HepG2 (cell line): ENCODE results near the gene ERCC2. TPM values are rescaled to one million over a fixed set of nuclear protein-coding genes. Genes with fewer than 3 reads are reported as not detected.
A peak's percentile ranks its signal among the peaks of the same experiment; 100 is the strongest.

Experiments used
- ATAC-seq: fragments of 200-7000 bp; cut with Tn5 transposase; 3 replicates; pipeline ENCODE4 v1.9.1; 2020; ENCODE audit warnings: mild to moderate bottlenecking, moderate library complexity
- BruUV-seq: library from RNA; stranded (reverse); fragments of 400-500 nt; replicated peaks from 2 replicates; lab custom pipeline; 2021; lab: Mats Ljungman, UMichigan
- CTCF ChIA-PET: fragments of 300-600 bp; formaldehyde crosslinking; extraction: SDS; loops from one replicate; lab custom pipeline; 2021; ENCODE audit warnings: low total read pairs, inconsistent platforms, low intra/inter-chr PET ratio; lab: Yijun Ruan, JAX
- POLR2A ChIA-PET: fragments of 350-600 bp; sonication (Branson Sonifier 250); formaldehyde crosslinking; loops from one replicate; lab custom pipeline; 2020; ENCODE audit warnings: antibody characterized with exemption, inconsistent platforms; lab: Yijun Ruan, JAX
- DNase-seq: peaks from one replicate; pipeline ENCODE4 v3.0.0-alpha.2; 2015; ENCODE audit warnings: low spot score
- FAIRE-seq: peaks from 3 replicates; lab custom pipeline; 2011; peaks lifted over from hg19 to GRCh38; lab: Jason Lieb, UNC
- H2AFZ ChIP-seq: one replicate; pipeline ENCODE4 v1.6.1; 2011; ENCODE audit warnings: low read length, inconsistent platforms
- H3K27ac ChIP-seq: fragments of 300-600 bp; 3 replicates; pipeline ENCODE4 v1.8.0; 2011; ENCODE audit warnings: mixed run types, mild to moderate bottlenecking, mixed read lengths, low read length, inconsistent platforms; ENCODE audit not compliant: insufficient read depth; ENCODE audit errors: extremely low read length
- H3K27me3 ChIP-seq, 2 experiments: fragments of 200-600 bp in 1 of 2; 2 replicates in 1 of 2; 3 replicates in 1 of 2; pipeline versions ENCODE4 v1.6.0 to v1.8.0; 2011; ENCODE audit warnings: low read length in 2 of 2, mild to moderate bottlenecking in 2 of 2, moderate library complexity in 2 of 2, inconsistent platforms in 1 of 2; ENCODE audit not compliant: insufficient read depth in 2 of 2, control insufficient read depth in 1 of 2
- H3K36me3 ChIP-seq, 2 experiments: fragments of 200-600 bp in 1 of 2; replicated peaks in 1 of 2; 2 replicates in 1 of 2; 3 replicates in 1 of 2; pipeline versions ENCODE4 v1.5.1 to v1.8.0; 2011; ENCODE audit warnings: low read length in 2 of 2, inconsistent platforms in 1 of 2; ENCODE audit not compliant: insufficient read depth in 2 of 2, control insufficient read depth in 1 of 2
- H3K4me1 ChIP-seq: 2 replicates; pipeline ENCODE4 v1.5.1; 2012; ENCODE audit warnings: low read length, inconsistent platforms; ENCODE audit not compliant: insufficient read depth
- H3K4me2 ChIP-seq: 2 replicates; pipeline ENCODE4 v1.6.0; 2011; ENCODE audit warnings: low read depth, low read length, inconsistent platforms
- H3K4me3 ChIP-seq, 3 experiments: fragments of 200-600 bp in 1 of 3; sonication (generic), shearing (Covaris generic) in 1 of 3; replicated peaks in 1 of 3; 2 replicates each; pipeline ENCODE4 v1.5.1; 2011 to 2016; ENCODE audit warnings: low read length in 3 of 3, inconsistent platforms in 2 of 3, low read depth in 2 of 3, mild to moderate bottlenecking in 2 of 3, control low read depth in 1 of 3, mixed read lengths in 1 of 3; ENCODE audit not compliant: insufficient read depth in 1 of 3
- H3K79me2 ChIP-seq: one replicate; pipeline ENCODE4 v1.6.1; 2011; ENCODE audit warnings: low read length, inconsistent platforms; ENCODE audit not compliant: insufficient read depth
- H3K9ac ChIP-seq: 2 replicates; pipeline ENCODE4 v1.6.0; 2011; ENCODE audit warnings: mild to moderate bottlenecking, low read depth, low read length, inconsistent platforms; ENCODE audit not compliant: insufficient read depth
- H3K9me3 ChIP-seq: 2 replicates; pipeline ENCODE4 v1.5.1; 2012; ENCODE audit warnings: mild to moderate bottlenecking, low read length
- H4K20me1 ChIP-seq: 2 replicates; pipeline ENCODE4 v1.6.0; 2011; ENCODE audit warnings: inconsistent platforms, mild to moderate bottlenecking, low read length, moderate library complexity; ENCODE audit not compliant: insufficient read depth
- CEBPG ChIP-seq: IDR thresholded peaks from 2 replicates; pipeline ENCODE4 v1.6.1; 2016
- KMT2A ChIP-seq: sonication (generic); formaldehyde crosslinking; IDR thresholded peaks from 2 replicates; pipeline ENCODE4 v1.4.0; 2020; ENCODE audit warnings: missing genetic modification reagents
- SIX1 ChIP-seq: sonication (generic); formaldehyde crosslinking; IDR thresholded peaks from 2 replicates; pipeline ENCODE4 v1.4.0; 2020; ENCODE audit warnings: missing genetic modification reagents, borderline replicate concordance
- ZBTB49 ChIP-seq: sonication (generic); formaldehyde crosslinking; IDR thresholded peaks from 2 replicates; pipeline ENCODE4 v1.4.0; 2020; ENCODE audit warnings: missing genetic modification reagents, borderline replicate concordance
- ZNF251 ChIP-seq: sonication (generic); formaldehyde crosslinking; IDR thresholded peaks from 2 replicates; pipeline ENCODE4 v1.9.0; 2021; ENCODE audit warnings: mild to moderate bottlenecking, missing genetic modification reagents
- ZNF687 ChIP-seq: sonication (generic); formaldehyde crosslinking; IDR thresholded peaks from 2 replicates; pipeline ENCODE4 v1.5.1; 2020; ENCODE audit warnings: mild to moderate bottlenecking, missing genetic modification reagents, moderate library complexity
- WGBS: methylation state at CpG from one replicate; pipeline ENCODE4 v1.1.6; 2017; ENCODE audit warnings: low lambda C conversion rate; 5-methylcytosine and 5-hydroxymethylcytosine counted together
- in situ Hi-C: cut with HindIII; loops from 2 replicates; pipeline ENCODE4 v1.10.0; 2017; ENCODE audit warnings: low pct_unique_long_range_greater_than_20kb; ENCODE audit not compliant: extremely low pct_ligation_motif_present
- intact Hi-C: fragments of 100-400 bp; cut with micrococcal nuclease; formaldehyde crosslinking; loops from one replicate; pipeline ENCODE4 v1.10.0; 2022; ENCODE audit not compliant: unreplicated experiment
- polyA plus RNA-seq, 8 experiments: library from polyadenylated mRNA; depleted of rRNA in 3 of 8; stranded (reverse) in 7 of 8; unstranded in 1 of 8; fragments of >200 nt; fragmentation: Illumina TruSeq in 4 of 8; extraction: Trizol in 4 of 8; gene quantifications; 2 replicates each; pipeline versions ENCODE4 v1.2.1 to v1.2.3, GENCODE V29; 2011 to 2016; ENCODE audit warnings: low read depth in 4 of 8, missing spikeins in 1 of 8, mixed read lengths in 1 of 8; ENCODE audit not compliant: insufficient read depth in 1 of 8
- total RNA-seq, 5 experiments: library from RNA; depleted of rRNA; stranded (reverse); fragments of >200 nt; fragmentation: Illumina TruSeq; extraction: Trizol; gene quantifications; 2 replicates each; pipeline ENCODE4 v1.2.3, GENCODE V29; 2016; ENCODE audit warnings: low read depth in 1 of 5

The ERCC2 gene
- total and polyA plus RNA-seq, 2 of the 13 experiments (the other 11 are each of a cell fraction or from before 2014, with no cell fraction given), result 25.4 to 49.2 TPM

- in situ Hi-C loops (loop anchor here (5.0 to 10.0 kb wide), 2 partner anchors 91 to 138 kb away; partner anchors contain the start of gene MARK4), intact Hi-C loops (no loop called here)
- DNase-seq (no peak), FAIRE-seq (no peak), ATAC-seq (no peak)
- Histone ChIP-seq H2AFZ (no peak overlapping the region), H3K9me3 (no peaks in the 10 kb centered on the region), H3K27ac (no peak overlapping the region), H3K9ac (no peak overlapping the region), H4K20me1 (no peaks in the 10 kb centered on the region), H3K4me2 (no peak overlapping the region), H3K36me3 (no peaks in the 10 kb centered on the region), H3K27me3 (peaks cover 11 to 58% of the 10 kb centered on the region in 2 experiments), H3K4me3 (no peak overlapping the region), H3K4me1 (peaks cover 21% of the 10 kb centered on the region), H3K79me2 (no peaks in the 10 kb centered on the region)
- no TSS peak for BruUV-seq
- 43% methylated on average over 13 of the region's 13 CpGs for WGBS
- CTCF ChIA-PET, result no interaction called here
- TF ChIP-seq CEBPG (CRISPR knock-in tag), result no peak
- TF ChIP-seq ZBTB49, result no peak
- TF ChIP-seq ZNF251 (CRISPR knock-in tag), result no peak
- TF ChIP-seq KMT2A (CRISPR knock-in tag), result no peak
- POLR2A ChIA-PET, result no interaction called here
These were observed 27.5 kb downstream of the ERCC2 start for GRCh38 chr19:45342911-45343310.

- H2AFZ ChIP-seq, result no peak overlapping the region
- no peak for TF ChIP-seq SIX1
- TF ChIP-seq ZNF687 (CRISPR knock-in tag), result peak; percentile 20; the same call in 1 of the 2 replicates
These were observed 29.4 kb downstream of the ERCC2 start for GRCh38 chr19:45340899-45341453.

More at GRCh38 chr19:45340899-45341453, 29.4 kb downstream of the ERCC2 start:
- Histone ChIP-seq H4K20me1 (no peaks in the 10 kb centered on the region), H3K27me3 (peaks cover 9 to 50% of the 10 kb centered on the region in 2 experiments), H3K9me3 (no peaks in the 10 kb centered on the region), H3K79me2 (no peaks in the 10 kb centered on the region), H3K4me1 (peaks cover 22% of the 10 kb centered on the region), H3K4me3 (peak overlapping the region; percentile 42 to 66 (median 49); a peak in 5 of 6 replicates), H3K9ac (0 out of 2 replicates have a peak overlapping the region, but pooled peaks have one; percentile 39), H3K4me2 (peak overlapping the region; percentile 58), H3K27ac (no peak overlapping the region), H3K36me3 (no peaks in the 10 kb centered on the region)
- intact Hi-C loops (no loop called here), in situ Hi-C loops (loop anchor here (5.0 to 10.0 kb wide), 2 partner anchors 89 to 136 kb away; partner anchors contain the start of gene MARK4)
- no peak for ATAC-seq
- no peak for FAIRE-seq
- CTCF ChIA-PET, result no interaction called here
- DNase-seq, result no peak
- POLR2A ChIA-PET, result no interaction called here
- BruUV-seq, result no TSS peak
- WGBS, result 22% methylated on average over 18 of the region's 25 CpGs
